OCI-LY7 (cell line): ENCODE results near the gene DIPK1A. TPM values are rescaled to one million over a fixed set of nuclear protein-coding genes. Genes with fewer than 3 reads are reported as not detected.

Experiments
- BruUV-seq: library from RNA; stranded (reverse); fragments of 400-500 nt; replicated peaks from 2 replicates; lab custom pipeline; 2021; lab: Mats Ljungman, UMichigan
- CTCF ChIA-PET: fragments of 300-600 bp; sonication (Branson Sonifier 250); formaldehyde crosslinking; loops from one replicate; lab custom pipeline; 2022; ENCODE audit warnings: antibody characterized with exemption; ENCODE audit not compliant: unreplicated experiment; lab: Charles Lee
- POLR2A ChIA-PET: fragments of 300-600 bp; sonication (Branson Sonifier 250); formaldehyde crosslinking; loops from one replicate; lab custom pipeline; 2022; ENCODE audit warnings: antibody characterized with exemption; lab: Charles Lee
- DNase-seq: peaks from one replicate; pipeline ENCODE4 v3.0.0-alpha.2; 2015; ENCODE audit warnings: low spot score
- H2AFZ ChIP-seq: fragments of 200-600 bp; sonication (generic), shearing (Covaris generic); 2 replicates; pipeline ENCODE4 v1.6.1; 2014; ENCODE audit warnings: mild to moderate bottlenecking, antibody characterized with exemption, low read length, moderate library complexity
- H3K27ac ChIP-seq: fragments of 200-600 bp; sonication (generic); 2 replicates; pipeline ENCODE4 v1.5.1; 2014; ENCODE audit warnings: mixed run types, low read depth, mild to moderate bottlenecking, moderate library complexity, low read length, inconsistent platforms; ENCODE audit not compliant: poor library complexity, severe bottlenecking
- H3K36me3 ChIP-seq: fragments of 200-600 bp; sonication (generic); 2 replicates; pipeline ENCODE4 v1.6.1; 2014; ENCODE audit warnings: mild to moderate bottlenecking, antibody characterized with exemption, low read length, moderate library complexity, mixed read lengths; ENCODE audit not compliant: insufficient read depth
- H3K4me1 ChIP-seq: fragments of 200-600 bp; sonication (generic); 2 replicates; pipeline ENCODE4 v1.5.1; 2014; ENCODE audit warnings: mild to moderate bottlenecking, low read length; ENCODE audit not compliant: insufficient read depth, poor library complexity, severe bottlenecking
- H3K4me2 ChIP-seq: fragments of 200-600 bp; sonication (generic); 2 replicates; pipeline ENCODE4 v1.6.1; 2014; ENCODE audit warnings: mild to moderate bottlenecking, low read length
- H3K4me3 ChIP-seq: fragments of 200-600 bp; sonication (generic); 2 replicates; pipeline ENCODE4 v1.5.1; 2014; ENCODE audit warnings: mild to moderate bottlenecking, low read depth, low read length; ENCODE audit not compliant: poor library complexity, severe bottlenecking
- H3K79me2 ChIP-seq: fragments of 200-600 bp; sonication (generic); 2 replicates; pipeline ENCODE4 v1.6.1; 2016; ENCODE audit warnings: low read depth, mild to moderate bottlenecking, low read length, moderate library complexity, mixed read lengths; ENCODE audit not compliant: insufficient read depth
- H3K9me2 ChIP-seq: fragments of 200-600 bp; sonication (generic); 2 replicates; pipeline ENCODE4 v1.6.1; 2016; ENCODE audit warnings: mild to moderate bottlenecking, low read length, mixed read lengths; ENCODE audit not compliant: insufficient read depth
- H3K9me3 ChIP-seq: fragments of 200-600 bp; sonication (generic); 2 replicates; pipeline ENCODE4 v1.6.1; 2014; ENCODE audit warnings: mild to moderate bottlenecking, mixed run types, low read length, mixed read lengths
- H4K20me1 ChIP-seq: fragments of 200-600 bp; sonication (generic); 2 replicates; pipeline ENCODE4 v1.6.1; 2014; ENCODE audit warnings: mild to moderate bottlenecking, antibody characterized with exemption, low read length, moderate library complexity, mixed read lengths; ENCODE audit not compliant: insufficient read depth
- CTCF ChIP-seq: fragments of 200-600 bp; sonication (generic); conservative IDR thresholded peaks from 2 replicates; pipeline ENCODE4 v1.5.1; 2014; ENCODE audit warnings: mild to moderate bottlenecking, antibody characterized with exemption, low read length, moderate library complexity, mixed read lengths
- EZH2phosphoT487 ChIP-seq: fragments of 200-600 bp; sonication (generic); IDR thresholded peaks from 2 replicates; pipeline ENCODE4 v1.6.1; 2018; ENCODE audit warnings: low read depth, borderline replicate concordance, mild to moderate bottlenecking, mixed run types, antibody characterized with exemption, low read length, moderate library complexity, mixed read lengths
- intact Hi-C: fragments of 100-400 bp; cut with micrococcal nuclease; formaldehyde crosslinking; loops from one replicate; pipeline ENCODE4 v1.10.0; 2022; ENCODE audit not compliant: unreplicated experiment
- total RNA-seq, 2 experiments: library from RNA; depleted of rRNA in 1 of 2; stranded (reverse); fragments of >200 nt in 1 of 2; shearing (Covaris generic) in 1 of 2; gene quantifications; 2 replicates each; pipeline ENCODE4 v1.2.3, GENCODE V29; 2014 to 2022

The DIPK1A gene
- total RNA-seq, 2 experiments from 2014 or later: 13.0 to 25.4 TPM

- TF ChIP-seq EZH2phosphoT487 (no peak), CTCF (no peak)
- no peak for DNase-seq
- Histone ChIP-seq H3K4me1 (peaks cover 6% of the 10 kb centered on the region), H3K4me2 (no peak overlapping the region), H3K27ac (no peak overlapping the region), H3K9me3 (no peaks in the 10 kb centered on the region), H4K20me1 (peaks cover 26% of the 10 kb centered on the region), H3K9me2 (no peaks in the 10 kb centered on the region), H3K36me3 (peaks cover 89% of the 10 kb centered on the region), H2AFZ (no peak overlapping the region), H3K79me2 (peaks cover 48% of the 10 kb centered on the region), H3K4me3 (no peak overlapping the region)
- ChIA-PET CTCF (no interaction called here), POLR2A (interaction anchor here (0.6 to 1.0 kb wide), 4 partner anchors 10 to 194 kb away, joined by 3 read pairs; no protein-coding TSS in a partner anchor)
- BruUV-seq: no TSS peak
- intact Hi-C loops: no loop called here
These were observed 118.2 kb downstream of the DIPK1A start for GRCh38 chr1:92843046-92843423.

DNA sequence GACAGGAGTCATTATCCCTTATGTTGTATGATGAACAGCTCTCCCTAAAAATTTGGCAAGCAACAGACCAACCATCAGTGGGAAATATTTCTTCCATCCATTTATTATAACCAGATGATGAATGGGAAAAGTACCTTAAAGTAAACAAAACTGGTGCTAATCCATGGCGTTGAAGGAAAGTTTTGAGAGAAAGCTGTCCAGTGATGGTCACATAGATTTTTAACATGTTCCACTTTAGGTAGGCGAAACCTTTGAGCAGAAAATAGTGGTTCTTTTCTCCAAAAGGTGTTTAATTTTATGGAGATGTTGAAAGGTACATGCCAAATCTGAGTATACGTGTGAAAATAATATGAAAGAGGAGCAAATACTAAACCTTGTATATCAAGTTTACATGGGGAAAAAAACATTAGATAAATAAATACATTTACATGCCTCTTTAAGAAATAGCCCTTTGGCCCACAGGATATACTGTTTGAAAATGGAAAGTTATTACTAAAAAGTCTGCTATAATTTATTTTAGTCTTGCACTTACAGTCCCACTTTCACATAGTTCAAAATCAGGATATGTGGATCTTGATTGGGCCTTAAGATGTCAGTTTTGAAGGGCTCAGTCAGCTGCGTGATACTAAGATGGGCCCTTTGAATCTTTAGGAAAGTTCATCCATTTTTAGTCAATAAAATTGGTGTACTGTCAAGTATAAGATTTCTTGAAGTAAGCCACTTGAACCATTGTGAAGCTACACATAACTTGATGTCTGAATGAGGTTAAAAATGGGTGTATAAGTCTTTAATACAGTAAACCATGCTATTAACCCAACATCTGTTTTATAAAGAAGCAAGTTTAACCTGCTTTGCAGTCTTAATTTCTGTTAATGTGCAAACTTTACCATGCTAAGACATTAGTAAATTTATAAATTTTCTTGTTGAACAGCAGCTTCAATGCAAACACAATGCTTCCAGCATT is 118.9 kb downstream of the DIPK1A start:
- Histone ChIP-seq H3K36me3 (peaks cover 92% of the 10 kb centered on the region), H3K9me2 (no peaks in the 10 kb centered on the region), H3K79me2 (peaks cover 55% of the 10 kb centered on the region), H2AFZ (no peak overlapping the region), H3K27ac (no peak overlapping the region), H3K4me3 (no peak overlapping the region), H3K4me1 (peaks cover 13% of the 10 kb centered on the region), H3K9me3 (no peaks in the 10 kb centered on the region), H3K4me2 (no peak overlapping the region), H4K20me1 (peaks cover 33% of the 10 kb centered on the region)
- BruUV-seq: no TSS peak
- no peak for DNase-seq
- POLR2A ChIA-PET: interaction anchor here (0.6 to 2.5 kb wide), 8 partner anchors 11 to 348 kb away, joined by 3 to 12 read pairs (median 3); partner anchors contain the start of gene RPL5
- no peak for TF ChIP-seq EZH2phosphoT487
- no peak for TF ChIP-seq CTCF
- intact Hi-C loops: no loop called here
- CTCF ChIA-PET: no interaction called here

- Histone ChIP-seq H3K4me2 (no peak overlapping the region), H4K20me1 (peaks cover 47% of the 10 kb centered on the region), H3K27ac (no peak overlapping the region), H3K36me3 (peaks cover 97% of the 10 kb centered on the region), H3K9me2 (no peaks in the 10 kb centered on the region), H2AFZ (no peak overlapping the region), H3K4me3 (no peak overlapping the region), H3K79me2 (peaks cover 72% of the 10 kb centered on the region), H3K4me1 (peaks cover 29% of the 10 kb centered on the region), H3K9me3 (no peaks in the 10 kb centered on the region)
- intact Hi-C loops: no loop called here
- ChIA-PET POLR2A (interaction anchor here (0.6 to 2.5 kb wide), 4 partner anchors 9 to 20 kb away, joined by 3 to 12 read pairs (median 3); partner anchors contain the start of gene RPL5), CTCF (no interaction called here)
- BruUV-seq: no TSS peak
- TF ChIP-seq EZH2phosphoT487: no peak
- no peak for TF ChIP-seq CTCF
- no peak for DNase-seq
These were observed 120.7 kb downstream of the DIPK1A start for GRCh38 chr1:92840600-92840999.
